Vagina (tissue), 2 donors: ENCODE results near the gene HTATIP2.

Source experiments
- POLR2A ChIP-seq, 2 donors: fragments of 450-650 bp; IDR thresholded peaks; one replicate each; pipeline ENCODE4 v1.6.1; 2017; ENCODE audit warnings: antibody characterized with exemption in 2 of 2, mild to moderate bottlenecking in 2 of 2, moderate library complexity in 2 of 2
- POLR2AphosphoS5 ChIP-seq, 2 donors: sonication (generic); formaldehyde crosslinking; IDR thresholded peaks; one replicate each; pipeline ENCODE4 v1.9.0; 2017; ENCODE audit warnings: antibody characterized with exemption in 2 of 2, mild to moderate bottlenecking in 2 of 2, low read depth in 1 of 2; ENCODE audit not compliant: insufficient read depth in 1 of 2
- TF ChIP-seq, protein P1 (sequence below), 3 experiments: fragments of 450-650 bp in 2 of 3; fragments of 200-600 bp in 1 of 3; sonication (generic) in 1 of 3; IDR thresholded peaks; one replicate each; pipeline ENCODE4 v1.5.1; 2017 to 2019; ENCODE audit warnings: antibody characterized with exemption in 3 of 3, mild to moderate bottlenecking in 2 of 3, moderate library complexity in 2 of 3

GRCh38 chr11:20417771-20418170, 54.3 kb downstream of the HTATIP2 start:
- no peak for TF ChIP-seq POLR2A (IDR thresholded peaks at IDR 0.05)
- TF ChIP-seq, protein P1, sequence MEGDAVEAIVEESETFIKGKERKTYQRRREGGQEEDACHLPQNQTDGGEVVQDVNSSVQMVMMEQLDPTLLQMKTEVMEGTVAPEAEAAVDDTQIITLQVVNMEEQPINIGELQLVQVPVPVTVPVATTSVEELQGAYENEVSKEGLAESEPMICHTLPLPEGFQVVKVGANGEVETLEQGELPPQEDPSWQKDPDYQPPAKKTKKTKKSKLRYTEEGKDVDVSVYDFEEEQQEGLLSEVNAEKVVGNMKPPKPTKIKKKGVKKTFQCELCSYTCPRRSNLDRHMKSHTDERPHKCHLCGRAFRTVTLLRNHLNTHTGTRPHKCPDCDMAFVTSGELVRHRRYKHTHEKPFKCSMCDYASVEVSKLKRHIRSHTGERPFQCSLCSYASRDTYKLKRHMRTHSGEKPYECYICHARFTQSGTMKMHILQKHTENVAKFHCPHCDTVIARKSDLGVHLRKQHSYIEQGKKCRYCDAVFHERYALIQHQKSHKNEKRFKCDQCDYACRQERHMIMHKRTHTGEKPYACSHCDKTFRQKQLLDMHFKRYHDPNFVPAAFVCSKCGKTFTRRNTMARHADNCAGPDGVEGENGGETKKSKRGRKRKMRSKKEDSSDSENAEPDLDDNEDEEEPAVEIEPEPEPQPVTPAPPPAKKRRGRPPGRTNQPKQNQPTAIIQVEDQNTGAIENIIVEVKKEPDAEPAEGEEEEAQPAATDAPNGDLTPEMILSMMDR (IDR thresholded peaks at IDR 0.05), result no peak
- no peak for TF ChIP-seq POLR2AphosphoS5 (IDR thresholded peaks at IDR 0.05; ENCODE audit: insufficient read depth in 1 of 2, low read depth in 1 of 2)
